ENCODE measurements around the gene ETV1.

DNA sequence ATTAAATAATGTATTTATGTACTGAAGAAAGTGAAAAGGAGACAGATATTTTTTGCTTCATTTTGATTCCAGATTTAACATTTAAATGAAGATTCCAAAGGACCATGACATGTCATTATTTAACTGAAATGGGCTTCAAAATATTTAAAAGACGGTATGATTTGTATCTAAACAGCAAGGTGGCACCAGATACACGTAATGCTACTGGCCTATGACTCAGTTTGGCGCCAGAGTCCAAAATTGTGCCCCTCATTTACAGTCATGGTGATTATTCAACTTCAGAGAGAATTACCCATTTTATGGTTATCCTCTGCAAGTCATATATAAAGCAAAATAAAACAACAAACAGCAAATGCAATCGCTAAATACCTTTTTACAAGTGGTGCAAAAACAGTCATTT, 94.5 kb downstream of the ETV1 start:
- TF ChIP-seq, protein P1, sequence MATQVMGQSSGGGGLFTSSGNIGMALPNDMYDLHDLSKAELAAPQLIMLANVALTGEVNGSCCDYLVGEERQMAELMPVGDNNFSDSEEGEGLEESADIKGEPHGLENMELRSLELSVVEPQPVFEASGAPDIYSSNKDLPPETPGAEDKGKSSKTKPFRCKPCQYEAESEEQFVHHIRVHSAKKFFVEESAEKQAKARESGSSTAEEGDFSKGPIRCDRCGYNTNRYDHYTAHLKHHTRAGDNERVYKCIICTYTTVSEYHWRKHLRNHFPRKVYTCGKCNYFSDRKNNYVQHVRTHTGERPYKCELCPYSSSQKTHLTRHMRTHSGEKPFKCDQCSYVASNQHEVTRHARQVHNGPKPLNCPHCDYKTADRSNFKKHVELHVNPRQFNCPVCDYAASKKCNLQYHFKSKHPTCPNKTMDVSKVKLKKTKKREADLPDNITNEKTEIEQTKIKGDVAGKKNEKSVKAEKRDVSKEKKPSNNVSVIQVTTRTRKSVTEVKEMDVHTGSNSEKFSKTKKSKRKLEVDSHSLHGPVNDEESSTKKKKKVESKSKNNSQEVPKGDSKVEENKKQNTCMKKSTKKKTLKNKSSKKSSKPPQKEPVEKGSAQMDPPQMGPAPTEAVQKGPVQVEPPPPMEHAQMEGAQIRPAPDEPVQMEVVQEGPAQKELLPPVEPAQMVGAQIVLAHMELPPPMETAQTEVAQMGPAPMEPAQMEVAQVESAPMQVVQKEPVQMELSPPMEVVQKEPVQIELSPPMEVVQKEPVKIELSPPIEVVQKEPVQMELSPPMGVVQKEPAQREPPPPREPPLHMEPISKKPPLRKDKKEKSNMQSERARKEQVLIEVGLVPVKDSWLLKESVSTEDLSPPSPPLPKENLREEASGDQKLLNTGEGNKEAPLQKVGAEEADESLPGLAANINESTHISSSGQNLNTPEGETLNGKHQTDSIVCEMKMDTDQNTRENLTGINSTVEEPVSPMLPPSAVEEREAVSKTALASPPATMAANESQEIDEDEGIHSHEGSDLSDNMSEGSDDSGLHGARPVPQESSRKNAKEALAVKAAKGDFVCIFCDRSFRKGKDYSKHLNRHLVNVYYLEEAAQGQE (IDR thresholded peaks at IDR 0.05): no peak
- TF ChIP-seq, protein P2, sequence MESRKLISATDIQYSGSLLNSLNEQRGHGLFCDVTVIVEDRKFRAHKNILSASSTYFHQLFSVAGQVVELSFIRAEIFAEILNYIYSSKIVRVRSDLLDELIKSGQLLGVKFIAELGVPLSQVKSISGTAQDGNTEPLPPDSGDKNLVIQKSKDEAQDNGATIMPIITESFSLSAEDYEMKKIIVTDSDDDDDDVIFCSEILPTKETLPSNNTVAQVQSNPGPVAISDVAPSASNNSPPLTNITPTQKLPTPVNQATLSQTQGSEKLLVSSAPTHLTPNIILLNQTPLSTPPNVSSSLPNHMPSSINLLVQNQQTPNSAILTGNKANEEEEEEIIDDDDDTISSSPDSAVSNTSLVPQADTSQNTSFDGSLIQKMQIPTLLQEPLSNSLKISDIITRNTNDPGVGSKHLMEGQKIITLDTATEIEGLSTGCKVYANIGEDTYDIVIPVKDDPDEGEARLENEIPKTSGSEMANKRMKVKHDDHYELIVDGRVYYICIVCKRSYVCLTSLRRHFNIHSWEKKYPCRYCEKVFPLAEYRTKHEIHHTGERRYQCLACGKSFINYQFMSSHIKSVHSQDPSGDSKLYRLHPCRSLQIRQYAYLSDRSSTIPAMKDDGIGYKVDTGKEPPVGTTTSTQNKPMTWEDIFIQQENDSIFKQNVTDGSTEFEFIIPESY (IDR thresholded peaks at IDR 0.05): no peak
- TF ChIP-seq, protein P3, sequence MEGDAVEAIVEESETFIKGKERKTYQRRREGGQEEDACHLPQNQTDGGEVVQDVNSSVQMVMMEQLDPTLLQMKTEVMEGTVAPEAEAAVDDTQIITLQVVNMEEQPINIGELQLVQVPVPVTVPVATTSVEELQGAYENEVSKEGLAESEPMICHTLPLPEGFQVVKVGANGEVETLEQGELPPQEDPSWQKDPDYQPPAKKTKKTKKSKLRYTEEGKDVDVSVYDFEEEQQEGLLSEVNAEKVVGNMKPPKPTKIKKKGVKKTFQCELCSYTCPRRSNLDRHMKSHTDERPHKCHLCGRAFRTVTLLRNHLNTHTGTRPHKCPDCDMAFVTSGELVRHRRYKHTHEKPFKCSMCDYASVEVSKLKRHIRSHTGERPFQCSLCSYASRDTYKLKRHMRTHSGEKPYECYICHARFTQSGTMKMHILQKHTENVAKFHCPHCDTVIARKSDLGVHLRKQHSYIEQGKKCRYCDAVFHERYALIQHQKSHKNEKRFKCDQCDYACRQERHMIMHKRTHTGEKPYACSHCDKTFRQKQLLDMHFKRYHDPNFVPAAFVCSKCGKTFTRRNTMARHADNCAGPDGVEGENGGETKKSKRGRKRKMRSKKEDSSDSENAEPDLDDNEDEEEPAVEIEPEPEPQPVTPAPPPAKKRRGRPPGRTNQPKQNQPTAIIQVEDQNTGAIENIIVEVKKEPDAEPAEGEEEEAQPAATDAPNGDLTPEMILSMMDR (IDR thresholded peaks at IDR 0.05; ENCODE audit: low read depth, low read length, missing input control): no peak

Data from liver (tissue), 2 donors.